ENCODE data around the gene CORO1C.
"Not testable (repeated sequence)": the region's sequence is repeated elsewhere in the genome, so short reads cannot be mapped to it uniquely, and the experiment has no call there.

CORO1C gene

DNA sequence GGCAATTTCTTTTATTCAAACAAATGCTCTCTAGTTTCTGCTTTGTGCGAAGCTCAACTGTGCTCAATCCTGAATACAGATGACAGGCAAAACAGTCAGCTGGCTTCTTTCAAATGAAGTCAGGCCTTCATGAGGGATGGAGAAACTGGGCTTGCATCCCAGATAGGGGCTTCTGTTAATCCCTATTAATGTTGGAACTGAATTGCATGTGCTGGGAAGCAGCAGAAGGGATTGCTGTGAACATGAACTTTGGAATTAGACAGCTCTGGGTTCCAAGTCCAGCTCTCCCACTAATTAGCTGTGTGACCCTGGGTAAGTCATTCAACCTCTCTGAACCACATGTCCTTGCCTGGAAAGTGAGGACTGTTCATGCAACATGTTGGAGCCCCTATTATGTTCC lies 21.1 kb upstream of the CORO1C start:
- no peak for FAIRE-seq

DNA sequence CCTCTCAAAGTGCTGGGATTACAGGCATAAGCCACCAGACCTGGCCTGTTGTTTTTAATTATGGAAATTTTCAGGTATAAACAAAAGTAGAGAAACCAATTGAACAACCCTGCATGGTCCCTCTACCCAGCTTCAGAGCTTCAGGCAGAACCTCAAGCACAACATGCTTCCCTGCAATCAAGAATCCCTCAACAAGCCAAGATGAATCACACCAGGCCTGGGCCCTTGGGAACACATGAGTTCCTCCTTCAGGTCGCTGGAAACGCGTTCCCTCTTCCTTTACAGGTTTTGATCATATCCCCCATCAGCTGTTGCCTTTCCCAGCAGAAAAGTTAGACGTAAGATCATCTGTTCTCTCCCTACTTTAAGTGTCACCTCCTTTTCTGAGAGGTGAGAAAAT lies 20.5 kb upstream of the CORO1C start:
- FAIRE-seq, result no peak

DNA sequence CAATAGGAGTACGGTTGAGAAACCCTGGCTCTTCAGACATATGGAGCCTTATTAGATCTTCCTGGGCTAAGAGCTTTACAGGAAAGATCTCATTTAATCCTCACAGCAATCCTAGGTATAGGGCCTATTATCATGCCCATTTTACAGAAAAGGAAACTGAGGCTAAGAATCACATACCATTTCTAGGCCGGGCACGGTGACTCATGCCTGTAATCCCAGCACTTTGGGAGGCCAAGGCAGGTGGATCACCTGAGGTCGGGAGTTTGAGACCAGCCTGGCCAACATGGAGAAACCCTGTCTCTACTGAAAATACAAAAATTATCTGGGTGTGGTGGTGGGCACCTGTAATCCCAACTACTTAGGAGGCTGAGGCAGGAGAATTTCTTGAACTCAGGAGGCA lies 19.7 kb upstream of the CORO1C start:
- FAIRE-seq, result not testable (repeated sequence)

DNA sequence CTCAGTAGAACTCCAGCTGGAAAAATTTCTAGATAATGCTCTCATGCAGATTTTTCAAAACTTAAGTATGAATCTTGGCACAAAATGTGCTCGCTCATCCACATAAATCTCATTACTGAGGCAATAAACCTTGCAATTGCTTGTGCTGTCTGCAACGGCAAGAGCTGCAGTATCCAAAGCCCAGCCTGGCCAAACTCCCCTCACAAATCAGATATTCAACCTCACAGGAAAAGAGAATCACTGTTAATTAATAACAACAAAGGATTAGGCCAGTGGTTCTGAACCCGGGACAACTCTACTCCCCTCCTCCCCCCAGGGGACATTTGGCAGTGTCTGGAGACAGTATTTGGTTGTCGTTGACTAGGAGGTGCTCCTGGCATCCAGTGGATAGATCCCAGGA lies 19.2 kb upstream of the CORO1C start:
- no peak for FAIRE-seq

DNA sequence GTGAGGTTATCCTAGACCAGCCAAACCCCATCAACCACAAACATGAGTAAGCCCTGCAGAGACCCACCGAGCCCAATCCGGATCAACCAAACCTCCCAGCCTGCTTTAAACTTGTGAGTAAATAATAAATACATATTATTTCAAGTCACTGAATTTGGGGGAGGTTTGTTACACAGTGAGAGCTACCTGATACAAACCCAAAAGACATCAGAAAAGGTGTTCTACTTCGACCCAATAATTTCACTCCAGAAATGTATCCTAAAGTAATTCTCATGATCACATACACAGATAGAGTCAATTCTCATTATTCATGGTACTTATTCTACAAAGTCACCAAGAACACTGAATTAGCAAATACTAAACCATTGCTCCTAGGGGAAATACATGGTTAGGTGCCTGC lies 16.2 kb upstream of the CORO1C start:
- no peak for FAIRE-seq

DNA sequence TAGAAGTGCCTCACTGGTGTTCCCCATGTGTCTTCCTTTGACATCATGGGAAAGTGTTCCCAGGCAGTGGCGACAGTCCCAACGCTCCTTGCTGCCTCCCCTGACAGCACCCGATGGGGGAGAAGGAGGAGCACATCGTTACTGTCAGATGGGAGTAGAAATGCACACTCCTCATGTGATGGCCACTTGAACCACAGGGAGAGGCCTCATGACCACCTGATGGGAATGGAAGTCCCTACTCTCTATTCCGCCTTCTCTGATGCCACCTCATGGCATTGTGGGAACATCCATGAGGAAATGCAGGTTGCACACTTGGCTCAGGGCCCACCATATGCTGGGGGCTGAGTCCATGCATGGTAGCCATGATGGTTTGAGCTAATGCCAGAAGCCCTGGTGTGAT lies 14.3 kb upstream of the CORO1C start:
- no peak for FAIRE-seq

DNA sequence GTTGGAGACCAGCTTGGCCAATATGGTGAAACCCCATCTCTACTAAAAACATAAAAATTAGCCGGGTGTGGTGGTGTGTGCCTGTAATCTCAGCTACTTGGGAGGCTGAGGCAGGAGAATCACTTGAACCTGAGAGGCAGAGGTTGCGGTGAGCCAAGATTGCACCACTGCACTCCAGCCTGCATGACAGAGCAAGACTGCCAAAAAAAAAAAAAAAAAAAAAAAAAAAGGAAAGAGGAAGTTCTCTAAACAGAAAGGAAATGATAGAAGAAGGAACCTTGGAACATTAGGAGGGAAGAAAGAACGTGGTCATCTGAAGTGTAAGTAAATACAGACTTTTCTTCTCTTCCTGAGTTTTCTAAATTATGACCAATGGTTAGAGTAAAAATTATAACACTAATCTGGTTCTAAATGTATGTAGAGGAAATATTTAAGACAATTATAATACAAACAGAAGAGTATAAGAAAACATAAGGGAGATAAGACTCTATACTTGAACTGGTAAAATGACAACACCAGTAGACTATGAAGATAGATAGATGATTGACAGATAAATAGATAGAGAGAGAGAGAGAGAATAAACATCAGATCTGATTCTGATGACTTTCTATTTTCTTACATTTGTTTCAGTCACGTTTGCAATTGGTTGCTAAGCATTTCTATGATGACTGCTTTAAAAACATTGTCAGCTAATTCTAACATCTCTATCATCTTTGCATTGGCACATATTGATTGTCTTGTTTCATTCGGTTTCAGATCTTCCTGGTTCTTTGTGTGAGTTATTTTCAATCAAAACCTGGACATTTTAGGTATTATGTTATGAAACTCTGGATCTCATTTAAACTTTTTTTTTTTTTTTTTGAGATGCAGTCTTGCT lies 12.9 kb upstream of the CORO1C start:
- no peak for FAIRE-seq

DNA sequence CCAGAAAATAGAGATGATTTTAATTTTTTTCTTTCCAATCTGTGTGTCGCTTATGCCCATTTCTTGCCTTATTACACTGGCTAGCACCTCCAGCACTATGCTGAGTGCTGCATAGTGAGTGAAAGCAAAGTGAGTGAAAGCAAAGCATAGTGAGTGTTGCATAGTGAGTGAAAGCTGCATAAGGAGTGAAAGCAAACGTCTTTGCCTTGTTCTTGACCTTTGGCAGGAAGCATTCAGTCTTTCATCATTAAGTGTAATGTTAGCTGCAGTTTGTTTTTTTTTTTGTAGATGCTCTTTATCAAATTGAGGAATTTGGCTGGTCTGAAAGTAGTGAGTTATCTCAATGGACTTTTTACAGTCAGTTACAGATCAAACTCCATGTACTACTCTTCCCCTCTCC lies 6.9 kb upstream of the CORO1C start:
- FAIRE-seq, result no peak

DNA sequence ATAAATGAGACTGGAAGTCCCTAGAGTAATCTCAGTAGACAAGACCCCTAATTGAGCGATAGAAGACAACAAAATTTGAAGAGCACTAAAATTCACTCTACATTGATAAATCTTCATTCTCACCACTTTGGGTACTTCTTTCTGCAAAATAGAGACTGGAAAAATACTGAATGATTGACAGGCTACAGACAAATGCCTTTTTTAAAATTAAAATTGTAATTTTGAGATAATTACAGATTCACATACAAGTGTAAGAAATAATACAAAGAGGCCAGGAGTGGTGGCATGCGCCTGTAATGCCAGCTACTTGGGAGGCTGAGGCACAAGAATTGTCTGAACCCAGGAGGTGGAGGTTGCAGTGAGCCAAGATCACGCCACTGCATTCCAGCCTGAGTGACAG lies 4.5 kb upstream of the CORO1C start:
- no peak for FAIRE-seq

DNA sequence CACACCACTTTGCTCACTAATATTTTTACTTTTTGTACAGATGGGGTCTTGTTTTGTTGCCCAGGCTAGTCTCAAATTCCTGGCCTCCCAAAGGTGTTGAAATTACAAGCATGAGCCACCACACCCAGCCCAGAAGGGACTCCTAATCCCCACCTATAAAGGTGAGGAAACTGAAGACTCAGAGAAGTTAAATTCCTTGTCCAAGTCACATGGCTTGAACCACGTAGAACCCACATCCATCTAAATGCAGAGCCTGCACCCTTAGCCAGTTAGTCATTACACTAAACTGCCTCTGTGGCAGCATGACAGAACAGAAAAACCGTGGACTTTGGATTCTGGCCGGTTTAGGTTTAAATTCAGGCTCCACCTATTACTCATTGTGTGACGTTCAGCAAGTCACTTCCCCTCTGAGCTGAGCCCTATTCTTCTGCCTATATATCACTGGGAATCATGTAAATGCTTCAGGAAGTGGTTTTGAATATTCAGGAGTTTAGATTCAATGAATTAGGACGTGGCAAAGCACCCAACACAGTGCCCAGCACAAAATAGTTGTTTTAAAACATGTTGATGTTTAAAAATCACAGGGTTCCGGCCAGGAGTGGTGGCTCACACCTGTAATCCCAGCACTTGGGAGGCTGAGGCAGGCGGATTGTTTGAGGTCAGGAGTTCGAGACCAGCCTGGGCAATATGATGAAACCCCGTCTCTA lies 3.0 kb upstream of the CORO1C start:
- no peak for FAIRE-seq

DNA sequence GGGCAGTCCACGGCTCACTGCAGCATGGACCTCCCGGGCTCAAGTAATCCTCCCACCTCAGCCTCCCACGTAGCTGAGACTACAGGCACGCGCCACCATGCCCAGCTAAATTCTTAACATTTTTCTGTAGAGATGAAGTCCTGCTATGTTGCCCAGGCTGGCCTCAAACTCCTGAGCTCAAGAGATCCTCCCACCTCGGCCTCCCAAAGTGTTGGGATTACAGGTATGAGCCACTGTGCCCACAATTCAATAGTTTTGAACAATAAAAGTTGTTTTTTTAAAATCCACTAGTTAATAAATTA lies 1.9 kb upstream of the CORO1C start:
- FAIRE-seq, result not testable (repeated sequence)

DNA sequence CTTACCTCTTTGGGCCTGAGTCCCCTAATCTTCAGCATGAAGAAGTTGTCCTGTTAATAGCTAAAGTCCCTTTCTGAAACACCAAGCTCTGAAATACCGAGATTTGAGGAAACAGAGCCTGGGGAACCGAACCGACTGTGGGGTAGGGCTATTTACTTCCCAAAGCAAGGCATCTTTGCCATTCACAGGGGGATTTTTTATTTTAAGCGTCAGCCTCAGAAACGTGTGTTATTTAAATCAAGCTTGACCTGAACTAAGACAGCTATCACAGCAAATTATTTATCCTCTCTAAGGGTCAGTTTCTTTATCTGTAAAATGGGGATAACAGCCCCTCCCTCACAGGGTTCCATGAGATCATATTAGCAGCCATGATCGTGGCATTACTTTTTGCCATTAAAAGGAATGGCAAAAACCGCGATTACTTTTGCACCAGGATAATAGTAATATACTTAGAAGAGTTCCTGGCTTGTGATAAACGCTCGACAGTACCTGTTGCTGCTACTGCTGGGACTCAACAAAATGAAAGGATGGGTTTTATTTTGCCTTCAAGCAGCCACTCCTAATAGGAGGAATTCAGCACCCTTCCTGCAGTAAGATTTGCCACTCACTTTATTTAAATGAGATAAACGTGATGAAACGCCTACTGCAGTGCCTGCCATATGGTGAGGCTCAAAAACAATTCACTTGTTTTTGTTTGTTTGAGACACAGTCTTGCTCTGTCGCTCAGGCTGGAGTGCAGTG lies 1.3 kb upstream of the CORO1C start:
- no peak for FAIRE-seq

DNA sequence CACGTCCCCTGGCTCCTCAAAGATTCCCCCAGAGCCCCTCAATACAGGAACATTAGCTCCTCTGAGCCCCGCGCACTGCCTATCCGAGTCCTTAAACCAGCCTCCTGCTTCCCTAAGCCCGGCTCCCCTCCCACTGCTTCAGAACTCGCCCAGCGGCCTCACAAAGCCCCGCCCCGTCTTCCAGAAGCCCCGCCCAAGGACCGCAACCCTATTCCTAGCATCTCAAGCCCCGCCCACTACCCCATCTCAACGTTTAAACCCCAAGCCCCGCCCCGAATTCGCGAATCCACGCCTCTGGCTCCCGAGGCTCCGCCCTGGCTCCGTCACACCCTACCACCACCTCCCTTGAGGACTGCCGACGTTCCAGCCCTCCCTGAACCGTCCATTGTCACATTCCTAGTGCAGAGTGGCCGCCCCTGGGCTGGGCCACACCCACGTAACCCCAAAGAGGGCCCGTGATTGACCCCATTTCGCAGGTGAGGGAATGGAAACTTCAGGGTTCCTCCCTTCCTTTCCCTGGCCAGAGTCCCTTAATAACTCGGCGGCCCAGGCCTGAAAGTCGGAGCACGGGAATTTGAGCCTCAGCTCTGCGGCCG lies 646 bp upstream of the CORO1C start:
- FAIRE-seq, result peak; percentile 67

DNA sequence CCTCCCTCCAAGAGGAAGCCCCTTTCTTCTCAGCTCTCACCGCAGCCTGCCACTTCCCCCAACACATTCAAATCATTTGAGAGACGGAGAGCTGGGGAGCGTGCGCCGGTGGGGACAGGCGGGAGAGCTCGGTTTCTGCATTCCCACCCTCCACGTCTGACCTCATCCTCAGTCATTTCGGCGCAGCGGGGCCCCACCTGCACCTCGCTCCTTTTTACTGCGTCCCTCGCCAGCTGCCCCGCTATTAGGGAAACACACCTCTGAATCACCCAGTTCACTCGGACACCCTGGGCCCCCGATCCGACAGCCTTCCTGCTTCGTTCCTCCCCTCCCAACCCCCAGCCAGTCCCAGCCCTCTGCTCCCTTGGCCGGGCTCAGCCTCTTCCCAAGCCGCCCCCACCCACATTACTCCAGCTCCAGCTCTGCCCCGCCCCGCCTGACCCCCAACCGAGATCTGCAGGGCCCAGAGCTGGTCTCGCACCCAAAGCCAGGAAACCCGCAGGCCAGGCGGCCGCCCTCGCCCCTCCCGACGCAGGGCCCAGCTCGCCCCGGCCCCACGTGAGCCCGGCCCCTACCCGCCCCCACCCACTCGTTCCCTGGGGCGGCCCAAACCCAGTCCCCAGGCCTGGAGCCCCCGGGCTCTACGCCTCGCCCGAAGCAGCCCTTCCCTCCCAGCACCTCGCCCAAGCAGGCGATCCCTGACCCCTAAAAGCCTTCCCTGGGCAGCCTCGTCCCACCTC lies 783 bp downstream of the CORO1C start:
- FAIRE-seq, result no peak

DNA sequence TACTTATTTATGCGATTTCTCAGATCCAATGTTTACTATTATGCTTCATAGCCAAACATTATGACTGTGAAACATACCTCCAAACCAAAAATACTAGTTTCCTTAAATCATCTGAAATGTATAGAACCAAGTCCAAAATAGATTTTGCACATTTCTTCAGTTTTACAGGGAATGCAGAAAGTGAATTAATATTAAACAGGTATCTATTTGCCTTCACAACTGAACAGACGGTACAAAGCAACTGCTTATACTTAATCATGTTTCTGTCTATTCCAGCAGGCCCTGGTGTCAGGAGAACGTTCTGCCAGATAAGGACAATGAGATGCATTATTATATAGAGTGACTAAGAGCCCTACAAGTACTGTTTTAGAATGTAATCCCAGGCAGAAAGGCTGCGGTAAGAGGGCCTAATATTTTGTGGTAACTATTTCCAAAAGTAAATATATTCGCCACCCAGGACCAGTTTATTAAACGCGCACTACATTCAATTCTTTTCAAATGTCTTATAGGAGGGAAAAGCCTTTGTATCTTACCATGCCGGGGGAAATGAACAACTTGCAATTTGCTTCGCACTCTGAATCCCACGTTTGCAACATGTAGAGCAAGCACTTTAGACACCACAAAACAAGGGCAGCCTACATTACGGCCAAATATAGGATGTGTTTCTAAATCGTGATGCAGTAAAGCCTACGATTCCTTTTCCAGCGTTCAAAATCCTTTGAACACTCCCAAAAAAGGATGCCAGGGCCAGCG lies 1.5 kb downstream of the CORO1C start:
- FAIRE-seq, result no peak

DNA sequence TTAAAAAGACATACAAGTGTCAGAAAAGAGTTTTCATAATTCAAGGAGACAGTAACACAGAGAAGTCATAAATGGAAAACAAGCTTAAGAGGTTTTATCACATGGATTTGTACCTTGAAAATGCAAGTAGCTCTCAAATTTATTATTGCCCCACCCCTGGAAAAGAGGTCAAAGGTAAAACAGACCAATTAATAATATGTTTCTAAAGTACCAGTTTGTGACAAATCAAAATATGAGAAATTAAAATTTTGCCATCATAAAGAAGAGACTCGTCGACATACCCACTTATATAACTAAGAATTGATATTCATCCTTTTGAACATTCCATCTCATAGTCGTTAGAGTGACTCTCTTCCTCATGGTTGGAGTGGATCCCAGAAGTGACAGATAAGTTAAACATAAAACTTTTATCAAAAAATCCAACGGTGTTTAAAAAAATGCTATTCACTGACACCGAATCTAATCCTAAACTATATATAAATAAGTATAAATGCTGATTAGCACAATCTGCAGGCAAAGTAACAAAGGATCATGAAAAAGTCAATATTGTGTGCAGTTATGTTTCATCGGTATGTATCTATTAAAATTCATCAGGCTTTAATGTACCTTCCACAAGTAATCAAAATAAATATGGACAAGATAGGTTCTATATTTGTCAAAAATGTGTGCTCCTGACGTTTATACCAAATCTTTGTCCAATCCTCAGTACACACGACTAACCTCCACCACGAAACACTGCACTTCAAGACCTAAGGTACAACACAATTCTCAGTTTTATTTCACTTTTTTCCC lies 2.3 kb downstream of the CORO1C start:
- FAIRE-seq, result no peak

DNA sequence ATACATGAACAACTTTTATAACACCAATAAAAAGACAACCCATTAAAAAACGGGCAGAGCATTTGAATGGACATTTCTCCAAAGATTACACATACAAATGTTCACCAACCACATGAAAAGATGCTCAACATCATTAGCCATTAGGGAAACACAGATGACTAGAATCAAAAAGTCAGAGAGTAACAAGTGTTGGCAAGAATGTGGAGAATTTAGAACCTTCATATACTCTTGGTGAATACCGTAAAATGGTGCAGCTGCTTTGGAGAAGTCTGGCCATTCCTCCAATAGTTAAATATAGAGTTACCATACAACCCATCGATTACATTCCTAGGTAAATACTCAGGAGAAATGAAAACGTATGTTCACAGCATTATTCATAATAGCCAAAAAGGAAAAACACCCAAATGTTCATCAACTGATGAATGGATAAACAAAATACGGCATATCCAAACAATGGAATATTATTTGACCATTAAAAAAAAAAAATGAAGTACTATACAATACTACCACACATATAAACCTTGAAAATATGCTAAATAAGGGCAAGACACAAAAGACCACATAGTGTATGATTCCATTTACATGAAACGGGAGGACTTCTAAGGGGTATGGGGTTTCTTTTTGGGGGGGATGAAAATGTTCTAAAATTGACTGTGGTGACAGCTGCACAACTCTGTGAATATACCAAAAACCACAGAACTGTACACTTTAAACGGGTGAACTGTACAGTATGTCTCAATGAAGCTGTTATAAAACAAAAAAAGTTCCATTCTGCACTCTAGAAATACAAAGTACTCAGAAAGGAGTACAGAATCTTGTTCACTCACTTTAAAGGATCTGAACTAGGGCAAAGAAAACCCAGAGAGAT lies 3.2 kb downstream of the CORO1C start:
- FAIRE-seq, result no peak

DNA sequence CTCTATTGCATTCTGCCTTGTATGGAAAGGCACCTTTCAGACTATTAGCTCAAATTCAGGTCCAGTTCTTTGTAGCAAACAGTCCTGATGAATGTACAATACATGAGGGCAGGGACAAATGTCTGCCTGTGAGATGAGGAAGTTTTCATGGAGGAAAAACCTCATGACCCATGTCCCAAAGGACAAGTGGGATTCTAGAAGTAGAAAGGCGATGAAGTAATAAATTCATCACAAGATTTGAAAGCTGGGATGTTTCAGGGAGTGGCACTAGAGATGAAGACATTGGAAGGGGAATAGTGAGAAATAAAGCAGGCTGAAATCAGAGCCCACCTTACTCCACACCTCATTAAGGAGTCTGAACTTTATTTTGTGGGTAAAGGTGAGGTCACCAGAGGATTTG lies 4.2 kb downstream of the CORO1C start:
- FAIRE-seq, result no peak

DNA sequence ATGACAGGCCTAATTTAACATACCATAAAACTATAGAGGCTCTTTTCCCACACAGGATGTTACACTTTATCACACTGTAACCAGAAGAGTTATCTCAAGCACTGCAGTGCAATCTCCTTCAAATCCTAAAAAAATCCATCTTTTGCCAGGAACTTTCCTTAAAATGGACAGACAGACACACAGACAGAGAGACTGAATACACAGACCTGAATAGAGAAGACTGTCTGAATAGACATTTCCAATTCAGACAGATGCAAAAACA lies 6.5 kb downstream of the CORO1C start:
- no peak for FAIRE-seq

All from TTC549 (cell line).